ENCODE data around the gene ERCC3. TPM values are rescaled to one million over a fixed set of nuclear protein-coding genes. Genes with fewer than 3 reads are reported as not detected.
"Not testable (repeated sequence)": the region's sequence is repeated elsewhere in the genome, so short reads cannot be mapped to it uniquely, and the experiment has no call there.

Gene ERCC3
- total RNA-seq, 1 donor from 2014 or later = 32.3 TPM

GRCh38 chr2:127279781-127280180 lies 14.2 kb downstream of the ERCC3 start:
- no peak for DNase-seq (ENCODE audit: low spot score)

- DNase-seq (ENCODE audit: low spot score) = no peak
Measured at GRCh38 chr2:127278959-127279358, 15.0 kb downstream of the ERCC3 start.

- DNase-seq (ENCODE audit: low spot score) = no peak
Measured at GRCh38 chr2:127277028-127277427, 16.9 kb downstream of the ERCC3 start.

- DNase-seq (ENCODE audit: low spot score) = no peak
Measured at GRCh38 chr2:127275789-127276188, 18.2 kb downstream of the ERCC3 start.

GRCh38 chr2:127275356-127275755 lies 18.6 kb downstream of the ERCC3 start:
- DNase-seq (ENCODE audit: low spot score) = no peak

- DNase-seq (ENCODE audit: low spot score) = no peak
Measured at GRCh38 chr2:127270663-127271062, 23.3 kb downstream of the ERCC3 start.

- DNase-seq (ENCODE audit: low spot score) = peak; percentile 58
Measured at GRCh38 chr2:127261804-127262406, 32.0 kb downstream of the ERCC3 start.

- no peak for DNase-seq (ENCODE audit: low spot score)
Measured at GRCh38 chr2:127259355-127259754, 34.6 kb downstream of the ERCC3 start.

- no peak for DNase-seq (ENCODE audit: low spot score)
Measured at GRCh38 chr2:127256866-127257265, 37.1 kb downstream of the ERCC3 start.

GRCh38 chr2:127256381-127256780 lies 37.6 kb downstream of the ERCC3 start:
- no peak for DNase-seq (ENCODE audit: low spot score)

GRCh38 chr2:127255721-127256120 lies 38.2 kb downstream of the ERCC3 start:
- DNase-seq (ENCODE audit: low spot score) = no peak

- DNase-seq (ENCODE audit: low spot score) = no peak
Measured at GRCh38 chr2:127255146-127255545, 38.8 kb downstream of the ERCC3 start.

GRCh38 chr2:127254386-127254981 lies 39.5 kb downstream of the ERCC3 start:
- no peak for DNase-seq (ENCODE audit: low spot score)

GRCh38 chr2:127241184-127241583 lies 52.8 kb downstream of the ERCC3 start:
- not testable (repeated sequence) for DNase-seq (ENCODE audit: low spot score)

- no peak for DNase-seq (ENCODE audit: low spot score)
Measured at GRCh38 chr2:127239395-127239794, 54.5 kb downstream of the ERCC3 start.

GRCh38 chr2:127237768-127238167 lies 56.2 kb downstream of the ERCC3 start:
- DNase-seq (ENCODE audit: low spot score) = not testable (repeated sequence)

GRCh38 chr2:127235082-127235702 lies 58.8 kb downstream of the ERCC3 start:
- DNase-seq (ENCODE audit: low spot score) = no peak

- DNase-seq (ENCODE audit: low spot score) = no peak
Measured at GRCh38 chr2:127233710-127234109, 60.2 kb downstream of the ERCC3 start.

GRCh38 chr2:127231130-127231865 lies 62.6 kb downstream of the ERCC3 start:
- no peak for DNase-seq (ENCODE audit: low spot score)

GRCh38 chr2:127229555-127229954 lies 64.4 kb downstream of the ERCC3 start:
- DNase-seq (ENCODE audit: low spot score) = no peak

GRCh38 chr2:127228102-127228501 lies 65.8 kb downstream of the ERCC3 start:
- no peak for DNase-seq (ENCODE audit: low spot score)

- not testable (repeated sequence) for DNase-seq (ENCODE audit: low spot score)
Measured at GRCh38 chr2:127227264-127227660, 66.7 kb downstream of the ERCC3 start.

All from umbilical cord (tissue), 2 donors.